GM08714 (cell line): Measurements from ENCODE around the gene NKX2-4.
"Not testable (repeated sequence)": the region's sequence is repeated elsewhere in the genome, so short reads cannot be mapped to it uniquely, and the experiment has no call there.

Experiments
- H3K4me3 ChIP-seq: fragments of 200-500 bp; sonication (Bioruptor generic); 2 replicates; pipeline ENCODE4 v1.5.1; 2014; ENCODE audit warnings: mild to moderate bottlenecking, low read length, inconsistent platforms
- ZNF274 ChIP-seq: IDR thresholded peaks from 2 replicates; pipeline ENCODE4 v1.6.1; 2012; ENCODE audit warnings: mild to moderate bottlenecking, low read depth, low read length

Gene NKX2-4

DNA sequence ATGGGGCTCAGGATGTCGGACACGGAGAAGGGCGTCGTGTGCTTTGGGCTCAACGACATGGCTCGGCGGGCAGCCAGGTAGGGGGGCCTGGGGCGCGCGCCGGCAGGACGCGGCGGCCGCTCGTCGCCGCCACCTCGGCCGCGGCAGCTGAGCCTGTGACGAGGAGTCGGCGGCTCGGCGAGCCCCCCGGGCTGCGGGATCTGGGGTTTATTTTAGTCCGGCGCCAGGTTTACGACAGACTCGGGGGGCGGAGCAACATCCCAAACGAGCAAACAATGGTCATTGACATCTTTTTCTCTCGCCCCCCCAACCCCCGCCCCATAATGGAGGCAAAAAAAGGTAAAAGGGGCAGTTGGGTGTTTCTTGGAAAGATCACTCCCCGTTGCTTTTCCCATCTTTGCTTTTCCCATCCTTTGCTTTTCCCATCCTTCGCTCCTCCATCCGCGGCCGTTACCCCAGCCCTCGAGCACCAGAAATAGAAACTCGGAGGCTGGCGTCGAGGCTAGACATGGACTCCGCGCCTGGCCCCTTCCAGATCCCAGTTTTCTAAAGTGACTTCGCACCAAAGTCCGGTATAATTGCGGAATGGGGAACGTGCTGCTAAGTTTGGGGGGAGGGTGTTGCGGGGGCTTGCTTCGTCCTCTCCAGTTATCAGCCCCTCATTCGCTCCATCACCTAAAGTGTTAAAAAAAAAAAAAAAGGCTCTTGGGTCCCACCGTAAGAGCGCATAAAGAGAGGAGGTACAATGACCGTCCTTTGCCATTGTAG, at the start of gene NKX2-4:
Gene NKX2-4 (minus strand): TSS at position 186 of the 768 bp plus-strand sequence. CDS start 127 bp downstream, at position 59.
- TF ChIP-seq ZNF274, result no peak
- H3K4me3 ChIP-seq, result peak within 1 kb of the TSS; percentile 44; the same call in 1 of the 2 replicates

DNA sequence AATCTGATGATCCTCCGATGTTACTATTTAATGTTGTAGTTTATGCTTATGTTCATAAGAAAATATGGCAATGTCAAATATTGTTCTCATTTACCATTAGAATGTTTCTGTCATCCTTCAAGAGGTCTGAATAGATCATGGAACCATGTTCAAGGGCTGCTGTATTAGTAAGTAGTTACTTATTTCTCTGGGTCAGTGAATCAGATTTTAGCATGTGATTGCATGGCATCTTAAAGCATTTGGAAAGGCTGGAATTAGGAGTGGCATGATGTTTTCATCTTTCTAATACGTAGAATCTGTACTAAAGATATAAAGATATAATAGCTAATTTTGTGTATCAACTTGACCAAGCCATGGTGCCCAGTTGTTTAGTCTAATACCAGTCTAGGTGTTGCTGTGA, 40.5 kb upstream of the NKX2-4 start:
- no peak for TF ChIP-seq ZNF274
- no peak overlapping the region for H3K4me3 ChIP-seq

DNA sequence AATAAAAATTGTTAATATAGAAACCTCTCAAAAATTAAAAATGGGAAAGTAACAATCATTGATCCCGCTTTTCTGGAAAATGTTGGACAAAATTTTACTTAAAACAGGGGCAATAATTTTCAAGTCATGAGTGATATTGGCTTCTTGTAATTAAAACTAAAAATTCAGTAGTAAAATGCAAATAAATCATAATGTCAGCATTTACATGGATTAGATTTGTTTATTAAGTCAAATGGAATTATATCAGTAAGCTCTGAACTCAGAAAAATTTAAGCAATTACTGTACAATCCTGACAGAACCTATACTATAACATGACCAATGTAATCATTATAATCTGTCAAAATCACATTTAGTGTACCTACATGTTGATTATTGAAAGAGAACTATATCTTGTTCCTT, 39.9 kb upstream of the NKX2-4 start:
- no peak overlapping the region for H3K4me3 ChIP-seq
- TF ChIP-seq ZNF274, result no peak

DNA sequence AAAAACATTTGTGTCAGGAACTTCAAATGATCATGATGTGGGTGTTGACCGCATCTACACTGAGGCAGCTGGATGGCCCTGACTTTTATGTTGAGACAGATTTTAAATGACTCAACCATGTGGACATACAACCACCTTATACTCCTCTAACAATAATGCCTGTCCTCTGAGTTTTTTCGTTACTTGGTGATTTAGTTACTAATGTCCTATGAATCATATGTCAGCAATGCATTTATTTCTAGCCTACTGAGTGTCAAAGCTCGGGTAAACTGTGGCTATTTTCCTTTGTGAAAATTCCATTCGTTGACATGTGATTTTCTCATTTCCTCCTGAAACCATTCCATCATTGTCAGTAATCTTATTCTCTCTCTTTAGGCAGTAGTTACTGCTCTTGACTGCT, 38.9 kb upstream of the NKX2-4 start:
- no peak overlapping the region for H3K4me3 ChIP-seq
- TF ChIP-seq ZNF274, result no peak

DNA sequence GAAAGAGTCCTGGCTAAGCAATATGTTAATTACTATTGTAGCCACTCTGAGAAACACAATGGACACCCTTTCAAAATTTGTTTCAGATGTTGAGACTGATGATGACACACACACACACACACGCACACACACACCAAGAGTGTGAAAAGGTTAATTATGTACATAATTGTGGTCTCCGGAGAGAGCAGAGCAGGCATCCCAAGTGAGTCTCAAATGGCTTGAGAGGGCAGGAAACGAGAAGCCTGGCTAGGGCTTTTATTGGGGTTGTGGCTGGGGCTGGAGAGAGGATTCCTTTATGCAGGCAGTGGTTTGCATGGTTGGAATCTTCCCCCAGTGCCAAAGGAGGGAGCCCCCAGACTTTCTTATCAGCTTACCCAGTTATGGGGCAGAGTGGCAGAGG, 38.2 kb upstream of the NKX2-4 start:
- no peak overlapping the region for H3K4me3 ChIP-seq
- no peak for TF ChIP-seq ZNF274

DNA sequence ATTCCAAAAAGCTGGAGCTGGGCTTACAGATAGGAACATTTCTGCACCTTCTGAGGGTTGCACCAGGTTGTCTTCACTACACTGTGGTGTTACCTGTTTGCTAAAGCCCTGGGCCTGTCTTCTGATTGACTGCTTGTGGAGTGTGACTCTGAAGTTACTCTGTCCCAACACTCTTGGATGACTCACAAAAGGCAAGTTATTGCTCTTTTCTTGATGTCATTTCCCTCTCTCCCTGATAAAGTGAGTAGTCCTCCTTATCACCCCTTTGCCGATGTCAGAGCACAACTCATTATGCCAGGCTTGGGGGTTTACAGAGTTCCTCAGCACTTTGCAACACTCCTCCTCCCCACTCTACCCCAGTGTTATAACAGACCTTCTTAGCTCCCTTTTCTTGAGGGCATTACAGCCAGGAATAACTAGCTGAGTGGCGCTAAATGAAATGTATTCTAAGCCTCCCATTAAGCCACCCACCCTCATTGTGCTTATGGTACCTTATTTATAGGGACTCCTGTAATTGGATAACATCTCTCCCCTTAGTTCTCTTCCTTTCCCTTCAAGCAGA, 36.1 kb upstream of the NKX2-4 start:
- H3K4me3 ChIP-seq, result no peak overlapping the region
- TF ChIP-seq ZNF274, result no peak

DNA sequence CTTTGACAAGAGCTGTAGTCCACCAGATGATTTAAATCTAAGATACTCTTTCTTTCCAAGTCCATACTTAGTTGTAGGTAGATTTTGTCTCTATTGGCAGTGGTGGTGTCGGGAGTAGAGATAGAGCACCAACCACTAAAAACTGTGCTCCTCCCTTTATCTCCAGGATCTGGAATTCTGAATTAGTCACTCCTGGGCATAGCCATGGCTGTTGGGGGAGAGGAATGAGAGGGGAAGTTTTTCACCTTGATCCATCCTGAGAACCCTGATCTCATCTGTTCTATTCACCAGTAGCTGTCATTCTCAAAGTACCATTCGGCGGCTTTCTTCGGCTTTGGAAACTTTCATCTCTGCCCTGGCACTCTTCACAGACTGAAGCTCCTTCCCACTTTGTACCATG, 35.6 kb upstream of the NKX2-4 start:
- TF ChIP-seq ZNF274, result no peak
- H3K4me3 ChIP-seq, result no peak overlapping the region

DNA sequence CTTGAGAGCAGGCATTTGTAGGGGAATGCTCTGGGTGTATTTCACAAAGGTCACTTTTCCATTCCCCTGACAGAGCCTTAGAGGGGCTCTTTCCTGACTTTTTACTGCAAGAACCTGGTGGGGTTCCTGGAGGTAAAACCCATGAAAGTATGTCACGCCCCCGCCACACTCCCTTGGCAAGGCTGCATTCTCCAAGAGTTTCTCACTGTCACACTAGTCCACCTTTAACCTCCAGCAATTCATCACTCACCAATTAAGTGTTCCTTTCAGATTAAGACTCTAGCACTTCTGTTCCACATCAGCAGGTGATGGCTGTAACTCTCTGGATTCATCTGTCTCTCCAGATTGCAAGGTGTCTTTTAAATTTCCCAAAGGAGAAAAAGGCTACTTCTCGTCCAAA, 32.7 kb upstream of the NKX2-4 start:
- H3K4me3 ChIP-seq, result no peak overlapping the region
- TF ChIP-seq ZNF274, result no peak

DNA sequence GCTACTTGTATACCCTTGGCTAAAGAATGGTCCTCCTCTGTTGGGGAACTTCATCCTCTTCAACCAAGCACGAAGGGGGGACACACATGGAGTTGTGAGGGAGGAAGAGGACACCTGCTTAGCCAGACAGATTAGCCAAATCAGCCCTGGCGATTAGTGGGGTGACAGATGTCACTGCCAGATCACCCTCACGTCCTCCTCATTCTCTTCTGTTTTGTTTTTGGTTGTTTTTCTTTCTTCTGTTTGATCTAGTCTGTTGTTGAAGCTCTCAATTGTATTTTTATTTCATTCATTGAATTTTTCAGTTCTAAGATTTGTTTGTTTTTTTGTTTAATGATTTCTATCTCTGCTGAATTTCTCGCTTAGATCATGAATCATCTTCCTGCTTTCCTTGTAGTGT, 27.5 kb upstream of the NKX2-4 start:
- no peak for TF ChIP-seq ZNF274
- no peak overlapping the region for H3K4me3 ChIP-seq

DNA sequence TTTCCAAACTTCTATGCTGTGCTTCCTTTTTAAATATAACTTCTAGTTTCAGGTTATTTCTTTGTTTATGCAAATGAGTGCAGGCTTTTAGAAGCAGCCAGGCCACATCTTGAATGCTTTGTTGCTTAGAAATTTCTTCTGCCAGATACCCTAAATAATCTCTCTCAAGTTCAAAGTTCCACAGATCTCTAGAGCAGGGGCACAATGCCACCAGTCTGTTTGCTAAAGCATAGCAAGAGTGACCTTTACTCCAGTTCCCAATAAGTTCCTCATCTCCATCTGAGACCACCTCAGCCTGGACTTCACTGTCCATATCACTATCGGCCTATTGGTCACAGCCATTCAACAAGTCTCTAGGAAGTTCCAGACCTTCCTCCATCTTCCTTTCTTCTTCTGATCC, 26.4 kb upstream of the NKX2-4 start:
- H3K4me3 ChIP-seq, result not testable (repeated sequence)

DNA sequence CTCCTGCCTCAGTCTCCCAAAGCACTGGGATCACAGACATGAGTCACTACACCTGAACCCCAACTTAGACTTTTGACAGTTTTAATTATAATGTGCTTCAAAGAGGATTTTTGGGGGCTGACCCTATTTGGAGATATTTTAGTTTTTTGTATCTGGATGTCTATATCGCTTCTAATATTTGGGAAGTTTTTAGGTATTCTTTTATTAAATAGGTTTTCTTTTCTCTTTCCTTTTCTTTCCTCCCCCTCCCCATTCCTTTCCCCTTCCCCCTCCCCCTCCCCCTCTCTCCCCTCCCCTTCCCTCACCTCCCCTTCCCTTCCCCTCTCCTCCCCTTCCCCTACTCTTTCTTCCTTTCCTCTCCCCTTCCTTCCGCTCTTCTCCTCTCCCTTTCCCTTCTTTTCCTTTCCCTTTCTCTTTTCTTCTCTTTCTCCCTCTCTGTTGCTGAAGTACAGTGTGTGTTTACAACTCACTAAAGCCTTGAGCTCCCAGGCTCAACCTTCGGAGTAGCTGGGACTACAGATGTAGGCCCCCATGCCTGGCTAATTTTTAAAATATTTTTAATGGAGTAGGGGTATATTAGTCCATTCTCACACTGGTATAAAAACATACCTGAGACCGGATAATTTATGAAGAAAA, 24.4 kb upstream of the NKX2-4 start:
- no peak for TF ChIP-seq ZNF274
- no peak overlapping the region for H3K4me3 ChIP-seq

DNA sequence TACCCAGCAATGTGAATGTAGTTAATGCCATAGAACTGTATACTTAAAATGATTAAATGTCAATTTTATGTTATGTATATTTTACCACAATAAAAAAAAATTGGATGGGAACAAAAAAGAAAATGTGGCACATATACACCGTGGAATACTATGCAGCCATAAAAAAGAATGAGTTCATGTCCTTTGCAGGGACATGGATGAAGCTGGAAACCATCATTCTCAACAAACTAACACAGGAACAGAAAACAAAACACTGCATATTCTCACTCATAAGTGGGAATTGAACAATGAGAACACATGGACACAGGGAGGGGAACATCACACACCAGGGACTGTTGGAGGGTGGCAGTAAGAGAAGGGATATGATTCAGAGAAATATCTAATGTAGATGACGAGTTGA, 21.8 kb upstream of the NKX2-4 start:
- H3K4me3 ChIP-seq, result not testable (repeated sequence)

DNA sequence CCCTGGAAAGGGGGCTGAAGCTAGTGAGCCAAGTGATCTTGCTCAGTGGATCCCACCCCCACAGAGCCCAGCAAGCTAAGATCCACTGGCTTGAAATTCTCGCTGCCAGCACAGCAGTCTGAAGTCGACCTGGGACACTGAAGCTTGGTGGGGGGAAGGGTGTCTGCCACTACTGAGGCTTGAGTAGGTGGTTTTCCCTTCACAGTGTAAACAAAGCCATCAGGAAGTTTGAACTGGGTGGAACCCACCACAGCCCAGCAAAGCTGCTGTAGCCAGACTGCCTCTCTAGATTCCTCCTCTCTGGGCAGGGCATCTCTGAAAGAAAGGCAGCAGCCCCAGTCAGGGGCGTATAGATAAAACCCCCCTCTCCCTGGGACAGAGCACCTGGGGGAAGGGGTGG, 16.7 kb upstream of the NKX2-4 start:
- H3K4me3 ChIP-seq, result not testable (repeated sequence)

DNA sequence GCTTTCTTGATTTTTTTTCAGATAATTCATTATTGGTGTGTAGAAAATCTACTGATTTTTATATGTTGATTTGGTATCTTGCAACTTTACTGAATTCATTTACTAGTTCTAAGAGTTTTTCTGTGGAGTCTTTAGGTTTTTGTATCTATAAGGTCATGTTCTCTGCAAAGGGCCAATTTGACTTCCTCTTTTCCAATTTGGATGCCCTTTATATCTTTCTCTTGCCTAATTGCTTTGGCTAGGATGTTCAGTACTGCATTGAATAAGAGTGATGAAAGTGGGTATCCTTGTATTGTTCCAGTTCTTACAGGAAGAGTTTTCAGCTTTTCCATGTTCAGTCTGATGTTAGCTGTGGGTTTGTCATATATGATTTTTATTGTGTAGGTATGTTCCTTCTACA, 14.4 kb upstream of the NKX2-4 start:
- H3K4me3 ChIP-seq, result no peak overlapping the region
- no peak for TF ChIP-seq ZNF274

DNA sequence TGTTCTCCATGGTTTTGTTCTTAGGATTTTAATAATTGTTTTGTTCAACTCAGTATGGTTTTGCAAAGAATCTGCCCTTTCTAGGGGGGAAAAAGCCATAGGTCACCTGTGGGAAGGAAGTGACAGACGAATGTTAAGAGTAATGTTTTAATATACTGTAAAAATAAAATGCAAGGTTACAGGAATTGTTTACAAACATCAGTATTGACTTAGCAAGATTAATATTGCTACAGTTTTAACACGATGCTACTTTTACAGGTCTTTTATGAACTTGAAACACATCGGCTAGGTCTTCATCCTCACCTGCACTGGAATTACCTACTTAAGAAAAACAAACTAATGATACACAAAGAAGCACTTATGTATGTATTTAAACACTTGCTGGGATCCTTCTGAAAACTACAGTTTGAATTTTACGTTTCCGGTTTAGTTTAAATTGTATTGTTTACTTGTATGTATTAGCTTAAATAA, 1.7 kb upstream of the NKX2-4 start:
- H3K4me3 ChIP-seq, result no peak overlapping the region
- no peak for TF ChIP-seq ZNF274
